Right lobe of liver (tissue), 4 donors: ENCODE measurements around the gene FAM72A.
"Not testable (repeated sequence)": the region's sequence is repeated elsewhere in the genome, so short reads cannot be mapped to it uniquely, and the experiment has no call there.

Experiments used
- CTCF ChIP-seq, 4 donors: fragments of 200-600 bp in 3 of 4; fragments of 450-650 bp in 1 of 4; IDR thresholded peaks; one replicate each; pipeline versions ENCODE4 v1.5.1 to v1.8.0; 2016 to 2022; ENCODE audit warnings: antibody characterized with exemption in 4 of 4, mild to moderate bottlenecking in 2 of 4
- POLR2A ChIP-seq: fragments of 450-650 bp; IDR thresholded peaks from one replicate; pipeline ENCODE4 v1.6.1; 2017; ENCODE audit warnings: antibody characterized with exemption, mild to moderate bottlenecking
- donor health status: DM: no; HTN: no; CAD: no.
- donor health status: DM: no; HTN: no; CAD: no.
- donor health status: DM: no; HTN: yes; CAD: no.

- TF ChIP-seq CTCF (IDR thresholded peaks at IDR 0.05); POLR2A: not testable (repeated sequence)
Observed at GRCh38 chr1:206186826-206187225, 15.8 kb downstream of the FAM72A start.
